GM18499 (cell line): ENCODE data around the gene VSTM2L.
"Not testable (repeated sequence)": the region's sequence is repeated elsewhere in the genome, so short reads cannot be mapped to it uniquely, and the experiment has no call there.

Experiments
- ATAC-seq: cut with Tn5 transposase; IDR thresholded peaks from one replicate; pipeline ENCODE4 v1.9.1; 2021; ENCODE audit warnings: moderate number of reproducible peaks; ENCODE audit not compliant: insufficient read depth, unreplicated experiment

VSTM2L gene, protein sequence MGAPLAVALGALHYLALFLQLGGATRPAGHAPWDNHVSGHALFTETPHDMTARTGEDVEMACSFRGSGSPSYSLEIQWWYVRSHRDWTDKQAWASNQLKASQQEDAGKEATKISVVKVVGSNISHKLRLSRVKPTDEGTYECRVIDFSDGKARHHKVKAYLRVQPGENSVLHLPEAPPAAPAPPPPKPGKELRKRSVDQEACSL

DNA sequence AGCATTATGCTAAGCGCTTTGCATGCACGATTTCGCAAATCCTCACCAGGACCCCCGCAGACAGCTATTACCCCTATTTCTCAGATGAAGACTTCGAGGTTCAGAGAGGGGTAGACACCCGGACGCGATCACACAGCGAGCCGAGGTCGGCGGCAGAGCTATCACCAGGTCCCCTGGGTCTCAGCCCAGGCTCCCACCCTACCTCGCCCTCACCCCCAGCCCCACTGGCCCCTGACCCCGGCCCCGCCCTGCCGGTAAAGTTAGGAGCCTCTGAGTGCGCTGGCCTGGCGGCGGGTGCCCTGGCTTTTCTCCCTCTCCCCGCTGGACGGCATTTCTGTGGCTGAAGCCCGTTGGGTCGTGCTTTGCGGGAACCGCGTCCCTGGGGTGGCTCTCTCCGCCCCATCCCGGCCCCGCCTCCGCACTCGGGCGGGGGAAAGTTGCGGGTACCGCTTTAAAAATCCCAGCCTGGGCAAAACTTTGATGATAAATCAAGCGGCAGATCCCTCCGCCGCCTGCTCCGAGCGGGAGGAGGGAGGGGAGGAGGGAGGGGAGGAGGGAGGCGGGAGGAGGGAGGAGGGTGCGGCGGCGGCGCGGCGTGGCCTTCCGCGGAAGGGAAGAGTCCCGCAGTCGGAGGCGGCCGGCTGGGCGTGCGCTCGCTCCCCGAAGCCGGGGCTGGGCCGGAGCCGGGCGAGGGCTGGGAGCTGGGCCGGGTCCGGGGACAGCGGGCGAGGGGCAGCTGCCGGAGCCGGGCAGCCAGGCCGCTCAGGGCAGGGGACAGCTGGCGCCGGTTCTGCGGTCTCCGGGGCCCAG is at the start of gene VSTM2L:
VSTM2L (plus strand) TSS at position 624 of the 810 bp plus-strand sequence. CDS start 224 bp downstream, outside the sequence.
- no peak for ATAC-seq

DNA sequence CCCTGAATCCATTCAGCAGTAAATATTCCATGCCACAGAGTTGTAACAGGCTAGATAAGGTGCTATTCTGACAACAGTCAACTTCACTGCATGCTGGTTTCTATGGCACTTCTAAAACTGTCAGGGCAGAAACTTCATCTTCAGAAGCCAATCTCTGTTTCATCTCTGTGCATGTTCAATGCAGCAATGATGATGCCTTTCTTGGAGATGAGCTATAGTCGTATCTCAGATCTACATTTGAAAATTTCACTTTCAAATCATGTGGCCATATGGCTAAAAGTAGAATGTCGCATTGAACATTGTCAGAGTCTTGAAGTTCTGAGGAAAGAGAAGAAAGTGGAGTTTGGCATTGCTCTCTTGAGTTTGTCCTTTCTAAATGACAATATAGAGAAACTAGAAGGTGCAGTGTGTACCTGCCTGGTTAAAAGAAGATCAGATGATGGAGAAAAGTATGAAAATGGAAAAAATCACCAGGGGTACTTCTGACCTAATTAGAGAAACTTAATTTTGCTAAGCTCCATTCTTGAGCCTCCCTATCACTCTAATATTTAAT is 49.0 kb upstream of the VSTM2L start:
- no peak for ATAC-seq

DNA sequence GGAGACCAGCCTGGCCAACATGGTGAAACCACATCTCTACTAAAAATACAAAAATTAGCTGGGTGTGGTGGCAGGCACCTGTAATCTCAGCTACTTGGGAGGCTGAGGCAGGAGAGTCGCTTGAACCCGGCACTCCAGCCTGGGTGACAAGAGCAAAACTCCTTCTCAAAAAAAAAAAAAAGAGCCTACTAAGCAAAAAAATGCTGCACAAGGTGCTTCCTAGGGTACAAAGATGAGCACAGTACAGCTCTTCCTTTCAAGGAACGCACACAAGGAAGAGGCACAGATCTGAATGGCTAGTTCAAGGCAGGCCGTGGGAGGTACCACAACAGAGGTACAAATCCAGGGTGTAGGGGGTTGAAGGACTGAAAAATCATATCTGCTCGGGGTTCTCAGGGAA is 46.9 kb upstream of the VSTM2L start:
- not testable (repeated sequence) for ATAC-seq

DNA sequence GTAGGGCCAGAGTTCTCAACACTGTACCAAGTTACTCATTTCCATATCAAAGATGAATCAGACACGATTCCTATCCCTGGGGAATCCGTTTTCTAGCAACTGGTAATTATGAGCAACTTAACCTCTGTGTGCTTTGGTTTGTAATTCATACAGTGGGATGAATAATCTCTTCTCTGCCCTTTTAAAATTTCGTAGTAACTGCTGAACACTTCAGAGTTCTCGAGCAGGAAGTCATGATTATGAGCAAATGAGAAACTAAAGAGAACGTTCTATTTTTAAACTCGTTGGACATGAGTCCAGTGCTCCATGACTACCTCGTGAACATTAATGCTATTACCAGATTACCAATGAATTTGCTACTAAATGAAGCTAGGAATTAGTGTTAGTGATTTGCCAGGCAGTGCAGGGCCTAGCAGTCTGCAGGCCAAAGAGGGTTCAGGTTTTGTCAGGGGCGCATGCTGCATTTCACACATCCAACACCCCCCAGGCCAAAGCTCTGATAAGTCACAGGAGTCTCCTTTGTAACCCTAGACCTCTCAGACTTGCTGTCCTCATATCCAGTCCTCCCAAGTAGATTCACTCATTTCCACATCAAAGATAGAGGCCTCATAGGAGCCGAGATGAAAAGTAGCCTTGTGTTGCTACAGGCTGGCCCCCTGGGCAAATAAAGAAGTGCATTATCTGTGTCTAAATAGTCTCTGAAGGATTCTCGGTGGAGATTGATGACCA is 45.8 kb upstream of the VSTM2L start:
- no peak for ATAC-seq

DNA sequence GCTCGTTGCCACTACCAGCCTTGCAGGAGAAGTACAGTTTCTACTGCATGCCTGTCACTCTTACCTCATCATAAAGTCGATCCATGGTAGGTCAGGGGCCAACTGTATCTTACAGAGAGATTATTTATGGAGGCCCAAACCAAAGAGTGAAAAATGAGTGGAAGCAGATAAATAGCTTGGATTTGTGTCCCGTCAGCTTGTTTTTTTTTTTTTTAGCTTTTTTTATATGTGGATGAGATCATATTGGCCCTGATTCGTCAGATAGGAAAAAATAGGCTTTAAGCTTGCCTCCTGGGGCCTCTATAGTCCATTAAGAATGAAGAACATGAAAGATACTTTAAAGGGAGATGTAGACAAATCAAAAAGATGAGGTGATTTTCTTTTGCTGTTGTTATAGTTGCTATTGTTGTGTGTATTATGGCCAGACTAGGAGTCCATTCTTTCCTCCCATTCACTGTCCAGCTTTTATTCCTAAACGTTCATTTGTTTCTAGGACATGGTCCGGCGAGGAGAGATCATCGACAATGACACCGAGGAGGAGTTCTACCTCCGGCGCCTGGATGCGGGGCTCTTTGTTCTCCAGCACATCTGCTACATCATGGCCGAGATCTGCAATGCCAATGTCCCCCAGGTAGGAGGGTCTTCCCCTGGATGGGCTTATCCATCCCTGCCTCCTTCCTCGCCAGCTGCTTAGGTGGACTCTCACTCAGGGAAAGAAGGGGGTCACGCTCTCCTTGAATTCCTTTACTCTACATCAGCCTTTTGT is 43.3 kb upstream of the VSTM2L start:
- no peak for ATAC-seq

DNA sequence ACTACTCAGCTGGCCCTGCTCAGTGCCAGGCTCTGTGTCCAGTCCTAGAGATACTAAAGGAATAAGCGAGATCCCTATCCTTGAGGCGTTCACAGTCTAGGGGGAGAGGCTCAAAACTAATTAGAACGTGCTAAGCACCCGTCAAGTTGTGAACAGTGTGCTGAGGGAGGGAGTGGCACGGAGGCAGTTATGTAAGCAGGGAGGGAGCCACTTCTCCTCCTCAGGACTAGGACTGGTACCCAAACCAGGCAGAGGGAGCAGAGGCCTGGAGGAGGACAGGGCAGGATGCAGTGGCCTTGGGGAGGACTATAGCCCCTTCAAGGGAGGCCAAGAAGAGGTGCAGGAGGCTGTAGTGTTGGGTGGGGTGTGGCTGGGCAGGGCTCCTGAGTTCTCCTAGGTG is 39.6 kb upstream of the VSTM2L start:
- no peak for ATAC-seq

DNA sequence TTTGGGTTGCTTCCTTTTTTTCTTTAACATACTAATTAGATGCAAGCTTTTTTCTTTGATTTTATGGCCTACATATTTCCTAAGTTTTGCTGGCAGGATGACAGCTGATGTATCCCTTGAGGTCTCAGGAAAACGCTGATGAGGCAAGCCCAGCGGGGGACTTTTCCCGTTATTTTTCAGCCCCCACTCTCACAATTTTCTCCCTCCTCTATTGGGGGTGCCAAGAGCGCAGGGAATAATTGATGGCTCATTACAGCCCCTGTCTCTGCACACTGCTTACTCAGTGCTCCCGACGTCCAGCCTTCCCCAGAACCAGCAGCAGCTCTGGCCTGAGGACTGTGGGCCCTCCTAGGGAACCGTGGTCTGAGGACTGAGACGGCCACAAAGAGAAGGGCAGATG is 38.6 kb upstream of the VSTM2L start:
- no peak for ATAC-seq

DNA sequence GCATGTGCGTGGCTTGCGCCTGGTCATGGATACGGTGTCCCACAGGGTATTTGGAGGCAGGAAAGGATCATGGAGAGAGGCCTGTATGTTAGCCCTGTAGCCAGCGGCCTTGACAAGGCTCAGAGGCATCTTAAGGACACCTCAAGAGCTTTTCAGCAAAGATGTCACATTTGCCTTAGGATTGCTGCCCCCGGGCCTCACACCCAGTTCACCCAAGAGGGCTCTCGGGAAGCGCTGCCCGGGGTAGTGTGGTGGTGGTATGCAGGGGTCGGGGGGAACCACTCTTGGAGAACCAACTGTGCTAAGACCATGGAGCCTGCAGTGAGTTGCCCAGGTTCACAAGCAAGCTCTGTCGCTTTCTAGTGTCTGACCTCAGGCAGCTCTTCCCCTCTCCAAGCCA is 36.9 kb upstream of the VSTM2L start:
- no peak for ATAC-seq

DNA sequence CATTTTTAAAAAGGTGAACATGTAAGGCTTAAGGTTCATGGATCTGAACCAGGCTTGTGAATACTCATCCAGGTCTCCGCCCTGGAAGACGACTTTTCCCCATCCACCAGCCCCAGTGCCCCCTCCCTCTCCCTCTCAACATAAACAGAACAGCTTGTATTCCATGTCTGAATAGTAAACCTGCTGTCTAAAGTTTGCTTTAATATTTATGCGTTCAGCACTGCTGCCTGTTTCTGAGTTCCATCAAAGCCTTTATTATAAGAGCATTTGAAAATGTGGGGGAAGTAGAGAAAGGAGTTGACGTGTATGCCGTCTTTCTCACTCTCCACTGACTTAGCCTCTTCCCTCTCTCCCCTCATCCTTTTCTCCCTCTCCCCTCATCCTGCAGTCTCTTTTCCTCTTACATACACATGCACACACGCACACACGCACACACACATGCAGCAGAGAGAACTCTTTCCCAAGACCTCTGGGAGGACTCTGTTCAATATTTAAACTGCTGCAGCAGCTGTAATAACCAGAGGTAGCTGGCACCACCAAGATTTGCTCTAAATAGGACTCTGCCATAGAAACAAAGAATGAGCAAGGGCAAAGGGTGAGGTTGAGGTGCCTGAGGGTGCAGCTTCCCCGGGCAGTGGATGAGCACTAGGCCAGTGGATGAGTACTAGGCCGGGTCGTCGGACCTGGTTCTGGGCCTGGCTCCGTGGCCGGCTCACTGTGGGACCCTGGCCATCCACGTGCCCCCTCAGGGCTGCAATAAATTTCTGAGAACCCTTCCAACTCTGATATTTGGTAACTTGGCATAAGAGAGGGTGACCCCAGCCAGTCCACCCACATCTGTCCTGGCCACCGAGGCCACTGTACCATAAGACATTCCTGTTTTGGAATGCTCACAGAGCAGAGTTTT is 35.4 kb upstream of the VSTM2L start:
- ATAC-seq = no peak

DNA sequence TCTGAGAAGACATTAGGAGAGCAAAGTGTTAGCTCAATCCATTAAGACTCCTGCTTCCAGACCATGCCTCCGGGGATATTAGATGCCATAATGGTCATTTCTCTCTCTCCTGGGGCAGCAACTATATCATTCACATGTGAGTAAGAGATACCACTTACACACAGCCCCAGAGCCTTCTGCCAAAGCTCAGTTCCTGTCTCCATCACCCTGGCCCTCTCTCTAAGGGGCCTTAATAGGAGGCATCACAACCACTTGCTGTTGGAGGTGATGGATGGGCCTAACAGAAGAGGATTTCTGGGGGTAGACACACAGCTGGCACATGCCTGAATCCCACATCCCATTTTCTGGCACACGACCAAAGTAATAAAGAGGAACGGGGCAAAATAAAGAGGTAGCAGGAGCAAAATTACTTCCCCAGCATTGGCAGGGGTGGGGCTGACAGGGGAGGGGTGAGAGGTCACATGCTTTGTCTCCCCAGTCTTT is 34.0 kb upstream of the VSTM2L start:
- no peak for ATAC-seq

DNA sequence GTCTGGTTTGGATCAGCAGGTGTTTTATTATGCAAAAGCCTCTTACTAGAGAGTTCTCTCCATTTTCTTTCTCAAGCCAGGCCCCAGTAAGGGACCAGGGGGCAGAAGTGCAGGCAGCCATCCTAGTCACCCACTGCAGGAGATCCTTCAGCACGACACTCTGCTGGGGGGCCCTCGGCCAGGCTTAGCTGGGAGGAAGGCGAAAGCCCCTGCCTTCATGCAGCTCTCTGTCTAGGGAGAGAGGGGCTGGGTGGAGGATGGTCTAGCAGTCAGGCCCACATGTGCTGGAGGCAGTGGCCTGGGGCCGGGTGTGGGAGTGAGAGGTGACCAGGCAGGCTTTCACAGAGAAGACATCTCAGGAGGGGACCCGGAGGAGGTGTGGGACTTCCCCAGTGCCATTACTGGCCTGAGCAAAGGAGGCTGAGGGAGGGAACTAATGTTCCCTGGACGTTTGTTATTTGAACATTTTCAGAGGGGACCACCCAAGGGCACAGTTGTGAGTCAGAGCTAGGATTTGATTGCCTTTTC is 33.5 kb upstream of the VSTM2L start:
- ATAC-seq = no peak

DNA sequence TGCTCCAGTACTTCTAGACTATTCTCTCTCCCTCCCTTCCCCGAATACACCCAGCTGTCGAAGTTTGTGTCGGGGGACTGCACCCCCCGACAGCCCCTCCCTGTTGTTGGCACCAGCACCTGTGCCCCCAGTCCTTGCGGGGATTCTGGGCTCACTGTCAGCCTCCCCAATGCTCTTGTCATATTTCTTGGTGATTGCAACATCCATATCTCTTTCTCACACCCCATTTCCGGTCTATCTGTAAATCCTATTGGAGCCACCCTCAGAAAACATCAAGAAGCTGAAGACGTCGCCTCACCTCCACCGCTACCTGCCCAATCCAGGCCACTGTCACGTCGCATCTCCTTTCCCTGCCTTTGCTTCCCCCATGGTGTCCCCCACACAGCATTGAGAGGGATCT is 32.6 kb upstream of the VSTM2L start:
- no peak for ATAC-seq

DNA sequence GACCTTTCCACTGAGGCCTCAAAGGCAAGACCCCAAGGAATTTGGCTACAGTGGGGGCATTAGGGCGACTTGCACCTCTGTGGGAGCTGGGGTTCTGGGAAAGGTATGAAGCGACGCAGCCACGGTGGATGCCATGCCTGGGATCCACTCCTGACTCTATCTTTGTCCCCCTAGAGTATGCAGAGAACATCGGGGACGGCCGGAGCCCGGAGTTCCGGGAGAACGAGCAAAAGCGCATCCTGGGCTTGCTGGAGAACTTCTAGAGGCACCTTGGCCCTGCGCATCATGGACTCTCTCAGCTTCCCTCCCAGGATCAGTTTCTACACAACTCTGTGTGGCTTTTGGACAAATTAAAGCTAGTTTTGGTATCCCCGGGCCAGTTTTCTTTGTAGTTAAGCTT is 31.2 kb upstream of the VSTM2L start:
- ATAC-seq = no peak

DNA sequence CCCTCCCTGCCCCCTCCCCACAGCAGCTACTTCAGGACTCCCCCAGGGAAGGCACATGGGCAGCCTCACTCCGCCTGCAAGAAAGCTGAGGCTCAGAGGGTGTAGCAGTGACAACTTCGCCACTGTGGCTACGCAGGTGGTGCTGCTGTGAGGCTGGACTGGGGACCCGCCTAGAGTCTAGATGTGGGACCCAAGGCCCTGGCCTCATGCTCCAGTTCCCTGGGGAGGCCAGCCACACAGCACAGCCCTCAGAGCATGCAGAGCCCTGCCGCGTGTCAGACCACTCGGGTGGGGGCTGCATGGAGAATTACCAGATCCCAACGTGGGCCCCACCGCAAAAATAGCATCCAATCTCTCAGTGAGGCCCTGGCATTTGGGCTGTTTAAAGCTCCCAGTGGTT is 30.8 kb upstream of the VSTM2L start:
- ATAC-seq = no peak

DNA sequence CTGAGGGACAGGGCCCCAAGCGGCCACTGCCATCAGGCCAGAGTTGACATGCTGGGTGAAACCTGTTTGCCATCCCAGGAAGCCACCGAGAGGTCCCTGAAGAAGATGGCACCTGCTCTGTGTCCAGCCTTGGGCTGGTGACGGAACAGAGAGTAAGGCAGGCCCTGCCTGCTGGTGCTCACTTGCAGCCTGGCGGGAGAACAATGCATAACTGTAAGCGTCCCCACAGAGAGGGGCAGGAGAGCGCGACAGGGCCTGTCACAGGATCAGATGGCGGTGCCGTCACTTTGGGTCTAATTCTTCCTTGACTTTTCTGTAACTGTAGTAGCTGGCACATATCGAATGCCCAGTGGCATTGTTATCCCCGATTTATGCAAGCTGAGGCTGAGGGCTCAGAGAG is 29.0 kb upstream of the VSTM2L start:
- ATAC-seq = no peak

DNA sequence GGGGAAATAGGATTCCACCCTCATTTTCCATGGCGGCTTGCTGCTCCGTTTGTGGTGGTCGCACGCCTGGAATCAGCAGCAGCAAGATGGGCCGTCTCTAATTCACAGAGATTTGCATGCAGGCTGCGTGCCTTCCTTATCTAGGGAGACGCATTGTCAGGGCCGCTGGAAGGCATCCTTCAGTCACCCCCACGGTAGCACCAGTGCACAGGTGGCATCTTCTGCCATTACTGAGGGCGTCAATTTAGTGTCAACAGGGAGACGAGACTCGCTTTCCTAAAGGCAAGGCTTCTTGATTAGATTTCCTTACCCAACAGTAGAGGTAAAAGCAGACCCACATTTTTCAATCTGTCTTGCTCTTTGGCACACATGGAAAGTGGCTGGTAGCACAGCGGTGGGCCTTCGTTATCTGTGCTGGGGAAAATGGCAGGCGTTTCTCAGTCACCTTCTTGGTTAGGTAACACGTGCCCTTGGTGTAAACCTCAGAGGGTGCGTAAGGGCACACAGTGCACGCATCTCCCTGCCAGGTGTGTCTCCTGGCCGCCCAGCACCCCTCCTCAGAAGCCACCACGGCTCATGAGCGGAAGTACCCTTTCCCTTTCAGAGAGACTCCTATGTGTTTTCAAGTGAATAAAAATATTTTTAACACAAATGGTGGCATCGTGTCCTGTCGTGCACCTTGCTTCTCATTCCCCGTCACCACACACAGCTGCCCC is 27.3 kb upstream of the VSTM2L start:
- ATAC-seq = no peak

DNA sequence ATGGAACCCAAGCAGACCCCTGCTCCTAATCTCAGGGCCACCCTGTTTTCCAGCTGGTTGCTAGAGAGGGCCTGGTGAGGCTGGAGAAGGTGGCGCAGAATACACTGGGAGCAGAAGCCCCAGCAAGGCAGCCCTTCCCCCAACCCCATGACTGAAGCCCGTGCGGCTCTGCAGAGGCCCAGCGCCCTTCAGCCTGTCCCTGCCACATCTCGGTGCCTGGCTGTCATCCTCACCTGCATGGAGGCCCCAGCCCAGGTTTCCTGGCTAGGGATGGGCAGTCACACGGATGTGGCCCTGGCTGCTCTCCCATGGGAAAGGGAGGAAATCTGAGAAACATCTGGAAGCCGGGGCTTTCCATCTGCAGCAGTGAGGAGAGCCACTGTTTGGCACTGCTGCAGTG is 26.1 kb upstream of the VSTM2L start:
- no peak for ATAC-seq
